Esophagus squamous epithelium (tissue), 5 donors: ENCODE data around the gene RHOBTB1. TPM values are rescaled to one million over a fixed set of nuclear protein-coding genes. Genes with fewer than 3 reads are reported as not detected.

Source experiments
- DNase-seq: peaks from one replicate; lab custom pipeline; 2025; lab: John Stamatoyannopoulos, UW
- H3K27ac ChIP-seq, 4 donors: fragments of 200-600 bp; sonication (generic); one replicate each; pipeline ENCODE4 v1.5.1; 2016 to 2019; ENCODE audit warnings: mild to moderate bottlenecking in 1 of 4
- H3K27me3 ChIP-seq, 4 donors: fragments of 200-600 bp; sonication (generic); 1 replicate in 3 of 4; 2 replicates in 1 of 4; pipeline versions ENCODE4 v1.5.1 to v1.6.0; 2017 to 2021; ENCODE audit warnings: antibody characterized with exemption in 1 of 4
- H3K36me3 ChIP-seq, 3 donors: fragments of 200-600 bp; sonication (generic); one replicate each; pipeline ENCODE4 v1.5.1; 2016 to 2019
- H3K4me1 ChIP-seq, 3 donors: fragments of 200-600 bp; sonication (generic); one replicate each; pipeline ENCODE4 v1.5.1; 2017 to 2019
- H3K4me3 ChIP-seq, 4 donors: fragments of 200-600 bp; sonication (generic); 1 replicate in 3 of 4; 2 replicates in 1 of 4; pipeline ENCODE4 v1.5.1; 2016 to 2019; ENCODE audit warnings: mild to moderate bottlenecking in 2 of 4, moderate library complexity in 1 of 4
- H3K9me3 ChIP-seq, 3 donors: fragments of 200-600 bp; sonication (generic); one replicate each; pipeline ENCODE4 v1.5.1; 2016 to 2019
- POLR2A ChIP-seq, 4 donors: fragments of 450-650 bp; IDR thresholded peaks; one replicate each; pipeline ENCODE4 v1.6.1; 2017; ENCODE audit warnings: antibody characterized with exemption in 4 of 4, mild to moderate bottlenecking in 4 of 4, moderate library complexity in 3 of 4
- WGBS, 2 donors: methylation state at CpG; one replicate each; pipeline ENCODE4 v1.1.5; 2018; 5-methylcytosine and 5-hydroxymethylcytosine counted together
- intact Hi-C: fragments of 100-400 bp; cut with DNase I; formaldehyde crosslinking; loops from one replicate; pipeline ENCODE4 v1.15.0; 2022
- total RNA-seq, 4 donors: library from RNA; depleted of rRNA; stranded (reverse); fragments of >200 nt; gene quantifications; one replicate each; pipeline ENCODE4 v1.1.0, GENCODE V29; 2016
- TF ChIP-seq, protein P1 (sequence below), 6 experiments: fragments of 450-650 bp in 4 of 6; fragments of 200-600 bp in 2 of 6; sonication (generic) in 2 of 6; IDR thresholded peaks; one replicate each; pipeline ENCODE4 v1.5.1; 2016 to 2019; ENCODE audit warnings: antibody characterized with exemption in 6 of 6, mild to moderate bottlenecking in 4 of 6, moderate library complexity in 4 of 6
- donor health status: DM: yes; HTN: yes; CAD: no.

RHOBTB1 gene
- total RNA-seq, 4 donors from 2014 or later: 0.11 to 3.4 (median 1.4) TPM

DNA sequence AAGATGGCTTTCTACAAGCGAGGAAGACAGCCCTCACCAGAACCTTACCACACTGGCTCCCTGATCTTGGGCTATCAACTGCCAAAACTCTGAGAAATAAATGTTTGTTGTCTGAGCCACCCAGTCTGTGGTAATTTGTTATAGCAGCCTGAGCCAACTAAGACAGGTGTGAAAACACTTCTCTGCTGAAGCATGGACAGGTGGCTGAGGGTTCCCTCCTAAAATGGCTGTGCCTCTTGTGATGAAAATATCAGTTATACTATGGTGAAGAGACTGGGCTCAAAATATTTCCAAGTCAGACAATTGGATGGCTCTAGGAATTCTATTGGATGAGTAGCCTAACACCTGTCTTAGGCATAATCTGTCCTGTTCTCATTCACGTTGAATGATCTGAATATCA, 87.6 kb downstream of the RHOBTB1 start:
- no peaks in the 10 kb centered on the region for H3K4me1 ChIP-seq
- DNase-seq: no peak
- H3K36me3 ChIP-seq: no peaks in the 10 kb centered on the region
- no peak overlapping the region for H3K4me3 ChIP-seq
- intact Hi-C loops: no loop called here
- H3K27ac ChIP-seq: no peak overlapping the region
- no peaks in the 10 kb centered on the region for H3K27me3 ChIP-seq
- TF ChIP-seq POLR2A (IDR thresholded peaks at IDR 0.05): no peak
- TF ChIP-seq, protein P1, sequence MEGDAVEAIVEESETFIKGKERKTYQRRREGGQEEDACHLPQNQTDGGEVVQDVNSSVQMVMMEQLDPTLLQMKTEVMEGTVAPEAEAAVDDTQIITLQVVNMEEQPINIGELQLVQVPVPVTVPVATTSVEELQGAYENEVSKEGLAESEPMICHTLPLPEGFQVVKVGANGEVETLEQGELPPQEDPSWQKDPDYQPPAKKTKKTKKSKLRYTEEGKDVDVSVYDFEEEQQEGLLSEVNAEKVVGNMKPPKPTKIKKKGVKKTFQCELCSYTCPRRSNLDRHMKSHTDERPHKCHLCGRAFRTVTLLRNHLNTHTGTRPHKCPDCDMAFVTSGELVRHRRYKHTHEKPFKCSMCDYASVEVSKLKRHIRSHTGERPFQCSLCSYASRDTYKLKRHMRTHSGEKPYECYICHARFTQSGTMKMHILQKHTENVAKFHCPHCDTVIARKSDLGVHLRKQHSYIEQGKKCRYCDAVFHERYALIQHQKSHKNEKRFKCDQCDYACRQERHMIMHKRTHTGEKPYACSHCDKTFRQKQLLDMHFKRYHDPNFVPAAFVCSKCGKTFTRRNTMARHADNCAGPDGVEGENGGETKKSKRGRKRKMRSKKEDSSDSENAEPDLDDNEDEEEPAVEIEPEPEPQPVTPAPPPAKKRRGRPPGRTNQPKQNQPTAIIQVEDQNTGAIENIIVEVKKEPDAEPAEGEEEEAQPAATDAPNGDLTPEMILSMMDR (IDR thresholded peaks at IDR 0.05): no peak
- WGBS, 2 donors: 83 to 100% methylated on average over 2 of the region's 2 CpGs
- no peaks in the 10 kb centered on the region for H3K9me3 ChIP-seq

DNA sequence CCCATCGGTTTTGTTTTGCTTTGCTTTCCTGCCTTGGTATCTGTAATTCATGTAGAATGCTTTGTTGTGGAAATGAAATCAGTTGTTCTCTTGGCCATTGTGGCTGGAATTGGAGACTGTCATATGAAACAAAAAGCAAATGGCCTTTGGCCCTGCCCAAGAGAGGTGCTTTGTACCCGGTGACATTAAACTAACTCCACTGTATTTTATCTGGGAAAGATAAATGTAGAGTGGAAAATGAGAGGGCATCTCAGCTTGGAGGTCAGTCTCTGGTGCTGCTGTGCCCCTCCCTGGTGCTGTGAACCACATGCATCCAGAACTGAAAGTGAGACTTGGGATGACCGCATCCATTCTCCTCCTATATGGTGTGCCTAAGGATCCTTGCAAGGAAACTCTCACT, 90.3 kb downstream of the RHOBTB1 start:
- H3K27me3 ChIP-seq: no peaks in the 10 kb centered on the region
- H3K9me3 ChIP-seq: no peaks in the 10 kb centered on the region
- TF ChIP-seq POLR2A (IDR thresholded peaks at IDR 0.05): no peak
- TF ChIP-seq, protein P1 (IDR thresholded peaks at IDR 0.05): no peak
- WGBS, 2 donors: 78 to 80% methylated on average over 3 of the region's 3 CpGs
- no peak overlapping the region for H3K4me3 ChIP-seq
- H3K27ac ChIP-seq: no peak overlapping the region
- H3K4me1 ChIP-seq: peaks cover 0 to 4% (median under 1%) of the 10 kb centered on the region in 3 donors
- no peak for DNase-seq
- intact Hi-C loops: no loop called here
- H3K36me3 ChIP-seq: no peaks in the 10 kb centered on the region

DNA sequence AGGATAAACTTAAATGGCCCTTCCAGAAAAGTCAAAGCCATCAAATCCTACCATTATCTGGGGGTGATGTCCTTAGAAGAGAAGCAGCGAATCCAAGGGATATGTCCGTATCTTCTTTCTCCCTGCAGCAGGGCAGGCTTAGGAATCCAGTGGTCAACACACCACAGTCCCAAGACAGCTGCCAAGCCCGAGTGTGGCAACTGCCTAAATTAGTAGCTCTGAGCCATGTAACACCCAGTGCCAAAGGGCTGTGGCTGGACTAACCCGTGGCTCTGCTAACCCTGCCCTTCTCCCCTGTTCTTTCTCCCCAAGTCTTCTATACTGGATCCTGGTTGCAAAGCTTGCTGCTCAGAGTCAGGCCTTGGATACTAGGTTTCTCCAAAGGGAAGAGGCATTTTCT, 90.9 kb downstream of the RHOBTB1 start:
- no peak for DNase-seq
- intact Hi-C loops: no loop called here
- 74 to 83% methylated on average over 3 to 4 of the region's 4 CpGs for WGBS, 2 donors
- no peak overlapping the region for H3K4me3 ChIP-seq
- TF ChIP-seq POLR2A (IDR thresholded peaks at IDR 0.05): no peak
- TF ChIP-seq, protein P1 (IDR thresholded peaks at IDR 0.05): no peak
- no peaks in the 10 kb centered on the region for H3K36me3 ChIP-seq
- H3K9me3 ChIP-seq: no peaks in the 10 kb centered on the region
- peaks cover 0 to 9% (median 4%) of the 10 kb centered on the region in 3 donors for H3K4me1 ChIP-seq
- no peak overlapping the region for H3K27ac ChIP-seq
- no peaks in the 10 kb centered on the region for H3K27me3 ChIP-seq

DNA sequence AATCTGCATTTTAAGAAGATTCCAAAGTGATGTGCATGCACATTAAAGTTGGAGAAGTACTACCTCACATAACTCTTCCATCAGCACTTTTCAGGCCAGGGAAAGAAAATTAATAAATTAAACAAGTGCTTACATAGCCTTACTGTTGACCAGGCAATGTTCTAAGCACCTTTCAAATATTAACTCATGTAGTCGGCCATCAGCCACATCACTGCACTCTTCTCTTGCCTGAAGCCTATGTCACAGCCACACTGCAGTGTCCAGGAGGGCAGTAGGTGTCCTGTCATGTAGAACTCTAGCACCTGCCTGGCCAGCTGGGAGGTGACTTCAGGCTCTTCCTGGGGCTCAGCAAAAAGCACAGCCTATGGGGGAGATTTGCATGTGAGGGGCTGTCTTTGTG, 94.2 kb downstream of the RHOBTB1 start:
- TF ChIP-seq, protein P1 (IDR thresholded peaks at IDR 0.05): no peak
- no peak for TF ChIP-seq POLR2A (IDR thresholded peaks at IDR 0.05)
- DNase-seq: no peak
- Histone ChIP-seq H3K27me3 (no peaks in the 10 kb centered on the region), H3K4me3 (no peak overlapping the region), H3K36me3 (no peaks in the 10 kb centered on the region), H3K4me1 (peaks cover 0 to 10% (median 7%) of the 10 kb centered on the region in 3 donors), H3K9me3 (no peaks in the 10 kb centered on the region), H3K27ac (no peak overlapping the region)
- WGBS, 2 donors: 50 to 83% methylated on average over 1 of the region's 1 CpG
- intact Hi-C loops: no loop called here

DNA sequence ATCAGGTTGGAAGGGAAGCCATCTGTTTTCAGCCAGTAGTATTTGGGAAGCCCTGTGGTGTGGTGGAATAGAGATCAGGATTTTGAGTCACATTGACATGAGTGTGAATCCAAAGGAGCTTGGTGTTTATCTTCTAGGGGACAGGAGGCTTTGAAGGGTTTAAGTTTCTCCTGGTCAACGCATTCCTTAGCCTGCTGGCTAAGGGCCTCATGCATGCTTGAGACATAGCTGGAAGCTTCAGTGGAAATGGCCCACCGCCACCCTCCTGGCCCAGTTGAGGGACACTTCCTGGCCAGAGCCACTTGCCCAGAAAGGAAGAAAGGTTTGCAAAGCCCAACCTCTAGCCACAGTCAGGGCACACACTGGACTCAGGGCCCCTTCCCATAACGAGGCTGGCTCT, 94.8 kb downstream of the RHOBTB1 start:
- no peaks in the 10 kb centered on the region for H3K36me3 ChIP-seq
- DNase-seq: no peak
- TF ChIP-seq POLR2A (IDR thresholded peaks at IDR 0.05): no peak
- TF ChIP-seq, protein P1 (IDR thresholded peaks at IDR 0.05): no peak
- 30 to 76% methylated on average over 2 to 3 of the region's 3 CpGs for WGBS, 2 donors
- no peaks in the 10 kb centered on the region for H3K27me3 ChIP-seq
- no peak overlapping the region for H3K27ac ChIP-seq
- no peak overlapping the region for H3K4me3 ChIP-seq
- H3K4me1 ChIP-seq: peaks cover 0 to 10% (median 7%) of the 10 kb centered on the region in 3 donors
- intact Hi-C loops: no loop called here
- no peaks in the 10 kb centered on the region for H3K9me3 ChIP-seq
